GM10248 (cell line): ENCODE data around the gene GPHN.
"Not testable (repeated sequence)": the region's sequence is repeated elsewhere in the genome, so short reads cannot be mapped to it uniquely, and the experiment has no call there.

ENCODE experiments used
- CTCF ChIA-PET: fragments of 300-600 bp; sonication (Branson Sonifier 250); formaldehyde crosslinking; extraction: SDS; loops from one replicate; lab custom pipeline; 2021; ENCODE audit warnings: antibody characterized with exemption; lab: Yijun Ruan, JAX
- POLR2A ChIA-PET: fragments of 350-650 bp; sonication (Branson Sonifier 250); formaldehyde crosslinking; extraction: SDS; loops from one replicate; lab custom pipeline; 2020; ENCODE audit warnings: antibody characterized with exemption; lab: Yijun Ruan, JAX
- DNase-seq: peaks from one replicate; pipeline ENCODE4 v3.0.0; 2012; ENCODE audit errors: extremely low spot score
- TF ChIP-seq, protein P1 (sequence below): IDR thresholded peaks from 2 replicates; pipeline ENCODE4 v1.5.1; 2012; ENCODE audit warnings: mild to moderate bottlenecking, low read depth; ENCODE audit errors: extremely low read depth, missing control alignments, control extremely low read depth

Gene GPHN

GRCh38 chr14:67045440-67045839 is 537.5 kb downstream of the GPHN start:
- no peak for DNase-seq
- TF ChIP-seq, protein P1, sequence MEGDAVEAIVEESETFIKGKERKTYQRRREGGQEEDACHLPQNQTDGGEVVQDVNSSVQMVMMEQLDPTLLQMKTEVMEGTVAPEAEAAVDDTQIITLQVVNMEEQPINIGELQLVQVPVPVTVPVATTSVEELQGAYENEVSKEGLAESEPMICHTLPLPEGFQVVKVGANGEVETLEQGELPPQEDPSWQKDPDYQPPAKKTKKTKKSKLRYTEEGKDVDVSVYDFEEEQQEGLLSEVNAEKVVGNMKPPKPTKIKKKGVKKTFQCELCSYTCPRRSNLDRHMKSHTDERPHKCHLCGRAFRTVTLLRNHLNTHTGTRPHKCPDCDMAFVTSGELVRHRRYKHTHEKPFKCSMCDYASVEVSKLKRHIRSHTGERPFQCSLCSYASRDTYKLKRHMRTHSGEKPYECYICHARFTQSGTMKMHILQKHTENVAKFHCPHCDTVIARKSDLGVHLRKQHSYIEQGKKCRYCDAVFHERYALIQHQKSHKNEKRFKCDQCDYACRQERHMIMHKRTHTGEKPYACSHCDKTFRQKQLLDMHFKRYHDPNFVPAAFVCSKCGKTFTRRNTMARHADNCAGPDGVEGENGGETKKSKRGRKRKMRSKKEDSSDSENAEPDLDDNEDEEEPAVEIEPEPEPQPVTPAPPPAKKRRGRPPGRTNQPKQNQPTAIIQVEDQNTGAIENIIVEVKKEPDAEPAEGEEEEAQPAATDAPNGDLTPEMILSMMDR, result no peak
- ChIA-PET CTCF (no interaction called here), POLR2A (no interaction called here)

GRCh38 chr14:67050896-67051295 is 542.9 kb downstream of the GPHN start:
- POLR2A ChIA-PET, result no interaction called here
- DNase-seq, result no peak
- TF ChIP-seq, protein P1, result no peak
- CTCF ChIA-PET, result no interaction called here

- CTCF ChIA-PET, result interaction anchor here (1.1 to 1.3 kb wide), 2 partner anchors 12 to 43 kb away, joined by 3 to 4 read pairs; no protein-coding TSS in a partner anchor
- POLR2A ChIA-PET, result no interaction called here
- DNase-seq, result no peak
- TF ChIP-seq, protein P1, result no peak
Measured at GRCh38 chr14:67056684-67057083, 548.7 kb downstream of the GPHN start.

DNA sequence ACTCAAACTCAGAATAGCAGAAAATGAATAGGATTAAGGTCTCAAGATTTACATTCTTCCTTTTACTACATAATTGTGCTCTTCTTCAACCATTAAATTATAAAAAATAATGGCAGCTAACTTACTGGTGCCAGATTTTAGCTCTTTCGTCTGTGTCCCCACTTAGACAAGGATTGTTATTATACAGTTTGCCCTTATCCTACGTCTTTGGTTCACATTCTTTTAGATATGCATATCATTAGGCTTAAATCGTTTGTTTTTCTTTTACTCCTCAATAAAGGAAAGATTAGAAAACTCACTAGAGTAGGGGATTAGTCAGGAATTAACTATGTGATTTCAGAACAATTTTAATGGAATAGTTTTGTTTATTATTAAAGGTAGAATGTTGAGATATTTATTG is 551.6 kb downstream of the GPHN start:
- CTCF ChIA-PET, result no interaction called here
- TF ChIP-seq, protein P1, result no peak
- POLR2A ChIA-PET, result no interaction called here
- no peak for DNase-seq

DNA sequence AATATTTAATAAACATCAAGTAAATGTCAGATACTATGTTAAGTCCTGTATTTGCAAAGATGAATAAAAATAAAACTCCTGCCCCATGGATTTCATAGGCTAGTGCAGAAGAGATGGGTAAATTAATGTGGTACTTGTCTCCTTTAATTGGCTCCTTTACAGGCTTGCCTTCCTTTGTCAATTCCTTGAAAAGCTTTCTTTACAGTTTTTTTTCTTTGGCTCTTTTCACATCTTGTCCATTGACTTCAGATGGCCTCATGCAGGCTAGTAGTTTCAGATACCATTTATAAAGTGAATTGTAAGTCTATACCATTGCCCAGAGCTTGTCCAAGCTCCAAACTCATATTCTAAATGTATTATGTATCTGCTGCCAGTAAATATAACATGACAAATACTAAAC is 552.6 kb downstream of the GPHN start:
- POLR2A ChIA-PET, result no interaction called here
- TF ChIP-seq, protein P1, result no peak
- CTCF ChIA-PET, result no interaction called here
- DNase-seq, result no peak

DNA sequence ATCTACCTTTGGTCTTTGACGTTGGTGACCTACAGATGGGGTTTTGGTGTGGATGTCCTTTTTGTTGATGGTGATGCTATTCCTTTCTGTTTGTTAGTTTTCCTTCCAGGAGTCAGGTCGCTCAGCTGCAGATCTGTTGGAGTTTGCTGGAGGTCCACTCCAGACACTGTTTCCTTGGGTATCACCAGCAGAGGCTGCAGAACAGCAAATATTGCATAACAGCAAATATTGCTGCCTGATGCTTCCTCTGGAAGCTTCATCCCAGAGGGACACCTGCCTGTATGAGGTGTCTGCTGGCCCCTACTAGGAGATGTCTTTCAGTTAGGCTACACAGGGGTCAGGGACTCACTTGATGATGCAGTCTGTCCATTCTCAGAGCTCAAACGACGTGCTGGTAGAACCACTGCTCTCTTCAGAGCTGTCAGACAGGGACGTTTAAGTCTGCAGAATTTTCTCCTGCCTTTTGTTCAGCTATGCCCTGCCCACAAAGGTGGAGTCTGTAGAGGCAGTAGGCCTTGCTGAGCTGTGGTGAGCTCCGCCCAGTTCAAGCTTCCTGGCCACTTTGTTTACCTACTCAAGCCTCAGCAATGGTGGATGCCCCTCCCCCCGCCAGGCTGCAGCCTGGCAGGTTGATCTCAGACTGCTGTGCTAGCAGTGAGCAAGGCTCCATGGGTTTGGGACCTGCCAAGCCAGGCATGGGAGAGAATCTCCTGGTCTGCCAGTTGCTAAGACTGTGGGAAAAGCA is 559.3 kb downstream of the GPHN start:
- DNase-seq, POLR2A ChIA-PET: not testable (repeated sequence)
- CTCF ChIA-PET, result interaction anchor here (1.4 to 1.6 kb wide), 2 partner anchors 11 to 23 kb away, joined by 3 to 4 read pairs; no protein-coding TSS in a partner anchor

DNA sequence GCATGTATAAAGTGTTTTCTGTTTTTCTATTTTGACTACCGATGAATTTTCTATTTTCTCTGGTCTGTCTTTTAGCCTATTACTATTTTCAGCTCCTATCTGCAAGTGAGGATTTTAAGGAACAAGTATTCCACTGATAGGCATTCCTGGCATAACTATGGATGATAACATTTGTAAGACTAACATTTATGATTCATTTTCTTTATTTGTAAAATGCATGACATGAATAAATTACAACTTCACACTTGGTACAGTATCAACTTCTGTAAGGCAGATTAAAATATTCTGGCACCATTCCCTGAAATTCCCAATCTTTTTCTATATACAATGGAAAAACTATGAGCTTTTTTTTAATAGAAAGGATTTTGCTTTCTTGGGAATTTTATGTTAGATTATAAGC is 560.3 kb downstream of the GPHN start:
- DNase-seq, result no peak
- ChIA-PET CTCF (interaction anchor here (0.9 to 1.6 kb wide), 4 partner anchors 9 to 28 kb away, joined by 3 to 4 read pairs (median 3); no protein-coding TSS in a partner anchor), POLR2A (no interaction called here)
- TF ChIP-seq, protein P1, result no peak
